ENCODE measurements around the gene AMFR. TPM values are rescaled to one million over a fixed set of nuclear protein-coding genes. Genes with fewer than 3 reads are reported as not detected.
"Not testable (repeated sequence)": the region's sequence is repeated elsewhere in the genome, so short reads cannot be mapped to it uniquely, and the experiment has no call there.

The AMFR gene
- total RNA-seq, 1 donor from 2014 or later = 136 TPM

- peaks cover 71% of the 10 kb centered on the region for H3K36me3 Mint-ChIP-seq (ENCODE audit: unreplicated experiment)
- no peaks in the 10 kb centered on the region for H3K27me3 Mint-ChIP-seq (ENCODE audit: unreplicated experiment)
- no peak overlapping the region for H3K27ac Mint-ChIP-seq (ENCODE audit: unreplicated experiment)
- DNase-seq (ENCODE audit: extremely low spot score, unreplicated experiment) = no peak
- no peak overlapping the region for H3K4me3 Mint-ChIP-seq (ENCODE audit: unreplicated experiment)
- peaks cover 8% of the 10 kb centered on the region for H3K4me1 Mint-ChIP-seq (ENCODE audit: unreplicated experiment)
- H3K9me3 Mint-ChIP-seq (ENCODE audit: unreplicated experiment) = peaks cover 18% of the 10 kb centered on the region
- no peak for TF ChIP-seq CTCF (IDR thresholded peaks at IDR 0.05)
Observed at GRCh38 chr16:56384074-56384721, 41.1 kb downstream of the AMFR start.

- H3K9me3 Mint-ChIP-seq (ENCODE audit: unreplicated experiment) = peaks cover 18% of the 10 kb centered on the region
- H3K27ac Mint-ChIP-seq (ENCODE audit: unreplicated experiment) = no peak overlapping the region
- no peak for DNase-seq (ENCODE audit: extremely low spot score, unreplicated experiment)
- no peak overlapping the region for H3K4me3 Mint-ChIP-seq (ENCODE audit: unreplicated experiment)
- H3K4me1 Mint-ChIP-seq (ENCODE audit: unreplicated experiment) = peaks cover 8% of the 10 kb centered on the region
- no peaks in the 10 kb centered on the region for H3K27me3 Mint-ChIP-seq (ENCODE audit: unreplicated experiment)
- peaks cover 81% of the 10 kb centered on the region for H3K36me3 Mint-ChIP-seq (ENCODE audit: unreplicated experiment)
- no peak for TF ChIP-seq CTCF (IDR thresholded peaks at IDR 0.05)
Observed at GRCh38 chr16:56382901-56383355, 42.4 kb downstream of the AMFR start.

GRCh38 chr16:56382459-56382858 is 42.9 kb downstream of the AMFR start:
- TF ChIP-seq CTCF (IDR thresholded peaks at IDR 0.05) = no peak
- Mint-ChIP-seq H3K27me3 (ENCODE audit: unreplicated experiment) (no peaks in the 10 kb centered on the region), H3K36me3 (ENCODE audit: unreplicated experiment) (peaks cover 82% of the 10 kb centered on the region), H3K4me3 (ENCODE audit: unreplicated experiment) (no peak overlapping the region), H3K27ac (ENCODE audit: unreplicated experiment) (no peak overlapping the region), H3K9me3 (ENCODE audit: unreplicated experiment) (peaks cover 18% of the 10 kb centered on the region), H3K4me1 (ENCODE audit: unreplicated experiment) (peaks cover 8% of the 10 kb centered on the region)
- no peak for DNase-seq (ENCODE audit: extremely low spot score, unreplicated experiment)

GRCh38 chr16:56380778-56381485 is 44.4 kb downstream of the AMFR start:
- H3K9me3 Mint-ChIP-seq (ENCODE audit: unreplicated experiment) = peaks cover 18% of the 10 kb centered on the region
- H3K36me3 Mint-ChIP-seq (ENCODE audit: unreplicated experiment) = peaks cover 79% of the 10 kb centered on the region
- not testable (repeated sequence) for H3K4me3 Mint-ChIP-seq (ENCODE audit: unreplicated experiment); H3K27ac Mint-ChIP-seq (ENCODE audit: unreplicated experiment); H3K27me3 Mint-ChIP-seq (ENCODE audit: unreplicated experiment); DNase-seq (ENCODE audit: extremely low spot score, unreplicated experiment); H3K4me1 Mint-ChIP-seq (ENCODE audit: unreplicated experiment)

GRCh38 chr16:56379044-56379443 is 46.3 kb downstream of the AMFR start:
- H3K4me1 Mint-ChIP-seq (ENCODE audit: unreplicated experiment) = not testable (repeated sequence)

GRCh38 chr16:56375792-56376191 is 49.6 kb downstream of the AMFR start:
- peaks cover 27% of the 10 kb centered on the region for H3K4me1 Mint-ChIP-seq (ENCODE audit: unreplicated experiment)
- H3K27ac Mint-ChIP-seq (ENCODE audit: unreplicated experiment); H3K27me3 Mint-ChIP-seq (ENCODE audit: unreplicated experiment); H3K4me3 Mint-ChIP-seq (ENCODE audit: unreplicated experiment); DNase-seq (ENCODE audit: extremely low spot score, unreplicated experiment); H3K9me3 Mint-ChIP-seq (ENCODE audit: unreplicated experiment): not testable (repeated sequence)
- peaks cover 51% of the 10 kb centered on the region for H3K36me3 Mint-ChIP-seq (ENCODE audit: unreplicated experiment)

More at GRCh38 chr16:56379044-56379443, 46.3 kb downstream of the AMFR start:
- not testable (repeated sequence) for H3K27ac Mint-ChIP-seq (ENCODE audit: unreplicated experiment); DNase-seq (ENCODE audit: extremely low spot score, unreplicated experiment); H3K27me3 Mint-ChIP-seq (ENCODE audit: unreplicated experiment); H3K4me3 Mint-ChIP-seq (ENCODE audit: unreplicated experiment)
- H3K36me3 Mint-ChIP-seq (ENCODE audit: unreplicated experiment) = peaks cover 79% of the 10 kb centered on the region
- H3K9me3 Mint-ChIP-seq (ENCODE audit: unreplicated experiment) = peaks cover 18% of the 10 kb centered on the region

All from osteocyte (in vitro differentiated cells).